ENCODE measurements around the gene ATN1.

The ATN1 gene

DNA sequence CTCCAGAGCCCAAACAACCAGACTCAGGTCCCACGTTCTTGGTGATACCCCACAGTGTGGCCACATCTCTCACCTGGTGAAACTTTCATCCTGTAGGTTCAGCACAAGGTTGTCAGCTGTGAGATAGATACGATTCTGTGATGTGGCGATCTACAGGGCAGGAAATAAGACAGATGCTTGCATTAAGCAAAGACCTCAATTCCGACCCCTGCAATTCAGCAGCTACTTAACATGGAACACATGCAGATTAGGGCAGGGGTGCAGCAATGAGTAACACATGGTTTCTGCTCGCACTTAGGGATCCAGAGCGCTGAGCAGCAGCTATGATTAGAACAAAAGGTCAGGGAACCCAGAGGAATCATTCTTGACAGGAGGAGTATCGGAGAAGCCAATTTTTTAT is 38.6 kb downstream of the ATN1 start:
- ChIA-PET CTCF (interaction anchor here (0.7 to 13.5 kb wide), 8 partner anchors 8 to 98 kb away, joined by 3 to 530 read pairs (median 8); partner anchors contain the start of genes C12orf57, LPCAT3, PTPN6 and RNU7-1), POLR2A (interaction anchor here (0.7 to 11.3 kb wide), 2 partner anchors 10 to 21 kb away, joined by 3 to 147 read pairs; partner anchors contain the start of genes C12orf57 and RNU7-1)
- TF ChIP-seq, protein P1, sequence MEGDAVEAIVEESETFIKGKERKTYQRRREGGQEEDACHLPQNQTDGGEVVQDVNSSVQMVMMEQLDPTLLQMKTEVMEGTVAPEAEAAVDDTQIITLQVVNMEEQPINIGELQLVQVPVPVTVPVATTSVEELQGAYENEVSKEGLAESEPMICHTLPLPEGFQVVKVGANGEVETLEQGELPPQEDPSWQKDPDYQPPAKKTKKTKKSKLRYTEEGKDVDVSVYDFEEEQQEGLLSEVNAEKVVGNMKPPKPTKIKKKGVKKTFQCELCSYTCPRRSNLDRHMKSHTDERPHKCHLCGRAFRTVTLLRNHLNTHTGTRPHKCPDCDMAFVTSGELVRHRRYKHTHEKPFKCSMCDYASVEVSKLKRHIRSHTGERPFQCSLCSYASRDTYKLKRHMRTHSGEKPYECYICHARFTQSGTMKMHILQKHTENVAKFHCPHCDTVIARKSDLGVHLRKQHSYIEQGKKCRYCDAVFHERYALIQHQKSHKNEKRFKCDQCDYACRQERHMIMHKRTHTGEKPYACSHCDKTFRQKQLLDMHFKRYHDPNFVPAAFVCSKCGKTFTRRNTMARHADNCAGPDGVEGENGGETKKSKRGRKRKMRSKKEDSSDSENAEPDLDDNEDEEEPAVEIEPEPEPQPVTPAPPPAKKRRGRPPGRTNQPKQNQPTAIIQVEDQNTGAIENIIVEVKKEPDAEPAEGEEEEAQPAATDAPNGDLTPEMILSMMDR (IDR thresholded peaks at IDR 0.05; ENCODE audit: control extremely low read depth, extremely low read depth, low read depth, missing control alignments): no peak
- DNase-seq (ENCODE audit: extremely low spot score): no peak

DNA sequence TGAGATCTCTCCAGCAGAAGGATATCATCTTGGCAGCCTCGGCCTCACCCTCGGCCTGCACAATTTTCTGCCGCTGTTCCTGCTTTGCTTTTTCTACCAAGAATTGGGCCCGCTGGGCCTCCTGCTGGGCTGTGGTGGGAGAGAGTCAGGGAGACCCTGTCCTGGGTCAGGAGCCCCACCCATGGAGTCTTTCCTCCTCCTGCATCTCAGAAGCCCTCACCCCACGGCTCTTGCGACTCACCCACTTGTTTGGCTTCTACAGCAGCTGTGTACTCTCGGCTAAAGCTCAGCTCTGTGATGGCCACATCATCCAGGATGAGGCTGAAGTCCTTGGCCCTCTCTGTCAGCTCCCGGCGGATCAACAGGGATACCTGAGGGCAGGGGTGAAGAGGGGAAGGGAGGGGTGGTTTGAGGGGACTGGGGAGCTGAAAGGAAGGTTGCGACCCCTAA is 39.9 kb downstream of the ATN1 start:
- TF ChIP-seq, protein P1 (IDR thresholded peaks at IDR 0.05; ENCODE audit: control extremely low read depth, extremely low read depth, low read depth, missing control alignments): no peak
- ChIA-PET CTCF (interaction anchor here (0.7 to 2.8 kb wide), 12 partner anchors 9 to 145 kb away, joined by 3 to 28 read pairs (median 5); partner anchors contain the start of genes C12orf57, LPCAT3, PTPN6 and RNU7-1), POLR2A (no interaction called here)
- no peak for DNase-seq (ENCODE audit: extremely low spot score)

DNA sequence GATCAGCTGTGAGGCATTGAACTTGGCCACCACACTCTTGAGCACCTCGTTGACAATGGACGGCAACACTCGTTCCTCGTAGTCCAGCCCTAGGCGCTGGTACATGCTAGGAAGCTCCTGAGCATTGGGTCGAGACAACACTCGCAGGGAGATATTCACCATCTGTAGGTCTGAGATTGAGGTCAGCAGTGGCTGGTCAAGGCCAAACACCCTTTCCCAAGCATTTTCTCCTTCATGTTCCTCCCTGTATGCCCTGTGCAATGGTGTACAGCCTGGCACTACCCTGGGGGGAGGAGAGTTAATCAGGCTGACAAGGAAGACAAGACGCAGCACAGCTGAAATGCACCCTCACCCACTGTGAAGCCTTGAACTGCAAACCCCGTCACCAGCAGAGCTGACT is 40.7 kb downstream of the ATN1 start:
- POLR2A ChIA-PET: interaction anchor here (1.2 kb wide), 1 partner anchor 24 kb away, joined by 4 read pairs; the partner anchor contains the start of genes C12orf57 and RNU7-1
- TF ChIP-seq, protein P1 (IDR thresholded peaks at IDR 0.05; ENCODE audit: control extremely low read depth, extremely low read depth, low read depth, missing control alignments): no peak
- no peak for DNase-seq (ENCODE audit: extremely low spot score)
- CTCF ChIA-PET: interaction anchor here (0.7 to 2.8 kb wide), 16 partner anchors 7 to 144 kb away, joined by 3 to 28 read pairs (median 5); partner anchors contain the start of genes C12orf57, LPCAT3, PTPN6 and RNU7-1

DNA sequence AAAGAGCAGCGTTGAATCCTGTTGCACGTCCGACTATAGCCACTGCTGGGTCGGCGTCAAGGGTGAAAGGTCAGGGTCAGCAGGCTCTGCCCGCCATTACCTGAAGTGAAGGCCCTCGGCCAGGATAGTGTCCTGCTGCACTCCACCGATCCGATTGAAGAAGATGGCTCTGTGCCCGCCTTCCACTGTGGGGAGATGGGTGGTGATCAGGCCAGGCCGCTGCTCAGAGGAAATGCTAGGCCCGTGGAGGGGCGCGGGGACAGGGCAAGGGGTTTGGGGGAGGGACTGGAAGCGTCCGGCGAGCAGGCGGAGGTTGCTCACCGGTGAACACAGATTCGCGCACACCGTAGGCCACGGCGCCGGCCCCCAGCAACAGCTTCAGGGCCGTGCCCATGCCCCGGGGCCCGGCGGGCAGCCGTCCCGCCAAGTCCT is 42.4 kb downstream of the ATN1 start:
- no peak for DNase-seq (ENCODE audit: extremely low spot score)
- TF ChIP-seq, protein P1 (IDR thresholded peaks at IDR 0.05; ENCODE audit: control extremely low read depth, extremely low read depth, low read depth, missing control alignments): no peak
- ChIA-PET CTCF (interaction anchor here (2.2 to 2.8 kb wide), 4 partner anchors 9 to 138 kb away, joined by 8 to 28 read pairs (median 10); partner anchors contain the start of genes C12orf57, RNU7-1 and SPSB2), POLR2A (no interaction called here)

DNA sequence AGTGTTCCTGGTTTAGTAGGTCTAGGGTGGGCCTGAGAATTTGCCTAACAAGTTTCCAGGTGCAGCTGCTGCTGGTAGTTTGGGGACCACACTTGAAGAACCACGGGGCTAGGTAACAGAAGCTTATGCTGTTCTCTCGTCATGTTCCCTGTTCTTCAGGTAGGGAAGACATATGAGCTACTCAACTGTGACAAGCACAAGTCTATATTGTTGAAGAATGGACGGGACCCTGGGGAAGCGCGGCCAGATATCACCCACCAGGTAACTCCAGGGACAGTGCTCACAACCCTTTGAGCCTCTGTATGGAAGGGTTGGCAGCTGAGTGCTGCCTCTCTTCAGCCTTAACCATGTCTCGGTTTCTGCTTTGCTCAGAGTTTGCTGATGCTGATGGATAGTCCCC is 46.4 kb downstream of the ATN1 start:
- CTCF ChIA-PET: interaction anchor here (0.9 to 3.5 kb wide), 9 partner anchors 9 to 139 kb away, joined by 4 to 17 read pairs (median 7); partner anchors contain the start of gene LPCAT3
- TF ChIP-seq, protein P1 (IDR thresholded peaks at IDR 0.05; ENCODE audit: control extremely low read depth, extremely low read depth, low read depth, missing control alignments): no peak
- DNase-seq (ENCODE audit: extremely low spot score): no peak
- POLR2A ChIA-PET: no interaction called here

DNA sequence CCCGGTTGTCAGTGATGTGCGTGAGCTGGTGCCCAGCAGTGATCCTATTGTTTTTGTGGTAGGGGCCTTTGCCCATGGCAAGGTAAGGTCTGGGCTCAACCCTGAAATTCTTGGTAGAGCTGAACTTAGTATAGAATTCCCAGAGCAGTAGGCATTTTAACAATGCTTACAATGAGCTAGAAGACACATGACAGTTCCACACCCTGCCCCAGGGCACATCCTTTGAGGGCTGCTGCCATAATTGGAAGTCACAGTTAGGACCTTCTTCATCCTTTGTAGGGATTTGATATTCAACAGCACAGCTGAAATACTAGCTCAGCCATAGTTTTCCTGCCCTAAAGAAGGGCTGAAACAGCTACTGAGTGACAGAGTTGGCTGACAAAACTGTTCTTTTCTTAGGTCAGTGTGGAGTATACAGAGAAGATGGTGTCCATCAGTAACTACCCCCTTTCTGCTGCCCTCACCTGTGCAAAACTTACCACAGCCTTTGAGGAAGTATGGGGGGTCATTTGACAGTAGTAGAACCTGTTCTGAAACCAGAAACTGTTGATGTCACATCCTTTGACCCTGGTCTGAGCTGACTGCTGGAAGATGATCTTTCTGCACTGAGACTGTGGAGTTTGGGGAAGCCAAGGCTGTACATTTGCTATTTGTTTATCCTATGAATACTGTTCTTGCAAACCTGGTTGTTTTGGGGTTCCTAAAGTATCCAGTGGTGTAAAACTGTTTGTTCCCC is 47.7 kb downstream of the ATN1 start:
- no peak for DNase-seq (ENCODE audit: extremely low spot score)
- POLR2A ChIA-PET: interaction anchor here (0.6 kb wide), 1 partner anchor 441 kb away, joined by 6 read pairs; the partner anchor contains the start of gene GAPDH
- CTCF ChIA-PET: interaction anchor here (0.8 to 3.5 kb wide), 12 partner anchors 7 to 221 kb away, joined by 3 to 17 read pairs (median 4); partner anchors contain the start of gene LPCAT3
- TF ChIP-seq, protein P1 (IDR thresholded peaks at IDR 0.05; ENCODE audit: control extremely low read depth, extremely low read depth, low read depth, missing control alignments): no peak

All from GM10248 (cell line).